Loucy (cell line): ENCODE results near the gene IRAK3.

Source experiments
- EZH2phosphoT487 ChIP-seq: fragments of 200-600 bp; IDR thresholded peaks from 2 replicates; pipeline ENCODE4 v1.6.1; 2018; ENCODE audit warnings: antibody characterized with exemption, mild to moderate bottlenecking, moderate library complexity, borderline replicate concordance
- TF ChIP-seq, protein P1 (sequence below): fragments of 200-600 bp; sonication (generic); conservative IDR thresholded peaks from 2 replicates; pipeline ENCODE4 v1.5.1; 2014; ENCODE audit warnings: mild to moderate bottlenecking, antibody characterized with exemption, low read length

DNA sequence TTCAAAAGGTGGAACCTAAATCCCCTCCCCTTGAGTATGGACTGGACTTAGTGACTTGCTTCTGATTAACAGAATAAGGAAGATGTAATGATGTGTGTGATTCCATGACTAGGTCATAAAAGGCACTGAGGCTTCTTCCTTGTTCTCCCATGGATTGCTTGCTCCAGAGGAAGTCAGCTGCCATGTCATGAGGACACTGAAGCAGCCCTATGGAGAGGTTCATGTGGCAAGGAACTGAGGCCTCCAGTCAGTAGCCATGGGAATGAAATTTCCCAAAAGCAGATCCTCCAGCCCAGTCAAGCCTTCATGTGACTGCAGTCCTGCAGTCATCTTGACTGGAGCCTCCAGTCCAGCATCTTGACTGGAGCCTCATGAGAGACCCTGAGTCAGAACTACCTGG lies 29.9 kb upstream of the IRAK3 start:
- TF ChIP-seq, protein P1, sequence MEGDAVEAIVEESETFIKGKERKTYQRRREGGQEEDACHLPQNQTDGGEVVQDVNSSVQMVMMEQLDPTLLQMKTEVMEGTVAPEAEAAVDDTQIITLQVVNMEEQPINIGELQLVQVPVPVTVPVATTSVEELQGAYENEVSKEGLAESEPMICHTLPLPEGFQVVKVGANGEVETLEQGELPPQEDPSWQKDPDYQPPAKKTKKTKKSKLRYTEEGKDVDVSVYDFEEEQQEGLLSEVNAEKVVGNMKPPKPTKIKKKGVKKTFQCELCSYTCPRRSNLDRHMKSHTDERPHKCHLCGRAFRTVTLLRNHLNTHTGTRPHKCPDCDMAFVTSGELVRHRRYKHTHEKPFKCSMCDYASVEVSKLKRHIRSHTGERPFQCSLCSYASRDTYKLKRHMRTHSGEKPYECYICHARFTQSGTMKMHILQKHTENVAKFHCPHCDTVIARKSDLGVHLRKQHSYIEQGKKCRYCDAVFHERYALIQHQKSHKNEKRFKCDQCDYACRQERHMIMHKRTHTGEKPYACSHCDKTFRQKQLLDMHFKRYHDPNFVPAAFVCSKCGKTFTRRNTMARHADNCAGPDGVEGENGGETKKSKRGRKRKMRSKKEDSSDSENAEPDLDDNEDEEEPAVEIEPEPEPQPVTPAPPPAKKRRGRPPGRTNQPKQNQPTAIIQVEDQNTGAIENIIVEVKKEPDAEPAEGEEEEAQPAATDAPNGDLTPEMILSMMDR = no peak
- TF ChIP-seq EZH2phosphoT487 = no peak
